Thyroid gland (tissue), 4 donors: ENCODE results near the gene COL1A2. TPM values are rescaled to one million over a fixed set of nuclear protein-coding genes. Genes with fewer than 3 reads are reported as not detected.

Experiments used
- DNase-seq, 2 donors: peaks; one replicate each; pipeline ENCODE4 v3.0.0-alpha.2; 2019
- H3K27ac ChIP-seq, 3 donors: fragments of 200-600 bp; sonication (generic); 1 replicate in 2 of 3; 2 replicates in 1 of 3; pipeline ENCODE4 v1.5.1; 2016 to 2019; ENCODE audit warnings: mild to moderate bottlenecking in 1 of 3, moderate library complexity in 1 of 3
- H3K27me3 ChIP-seq: fragments of 200-600 bp; sonication (generic); one replicate; pipeline ENCODE4 v1.5.1; 2019
- H3K36me3 ChIP-seq, 2 donors: fragments of 200-600 bp; sonication (generic); one replicate each; pipeline ENCODE4 v1.5.1; 2016 to 2019
- H3K4me1 ChIP-seq, 2 donors: fragments of 200-600 bp; sonication (generic); one replicate each; pipeline ENCODE4 v1.5.1; 2017 to 2019
- H3K4me3 ChIP-seq, 3 donors: fragments of 200-600 bp; sonication (generic); replicated peaks in 1 of 3; 1 replicate in 2 of 3; 2 replicates in 1 of 3; pipeline ENCODE4 v1.5.1; 2016; ENCODE audit warnings: mild to moderate bottlenecking in 1 of 3
- H3K9me3 ChIP-seq: fragments of 200-600 bp; sonication (generic); one replicate; pipeline ENCODE4 v1.5.1; 2017
- CTCF ChIP-seq, 6 experiments: fragments of 200-600 bp in 3 of 6; fragments of 450-650 bp in 3 of 6; sonication (generic) in 3 of 6; IDR thresholded peaks; one replicate each; pipeline ENCODE4 v1.5.1; 2016 to 2019; ENCODE audit warnings: antibody characterized with exemption in 6 of 6, mild to moderate bottlenecking in 2 of 6, inconsistent platforms in 1 of 6, moderate library complexity in 1 of 6
- POLR2A ChIP-seq, 2 donors: fragments of 450-650 bp; IDR thresholded peaks; one replicate each; pipeline ENCODE4 v1.6.1; 2017; ENCODE audit warnings: antibody characterized with exemption in 2 of 2, mild to moderate bottlenecking in 2 of 2, moderate library complexity in 1 of 2
- WGBS, 2 donors: methylation state at CpG; one replicate each; pipeline ENCODE4 v1.1.5; 2017; 5-methylcytosine and 5-hydroxymethylcytosine counted together
- intact Hi-C: fragments of 100-400 bp; cut with DNase I; formaldehyde crosslinking; loops from one replicate; pipeline ENCODE4 v1.15.1; 2023
- total RNA-seq, 4 donors: library from RNA; depleted of rRNA; stranded (reverse); fragments of >200 nt; gene quantifications; one replicate each; pipeline ENCODE4 v1.2.3, GENCODE V29; 2016

Gene COL1A2
- total RNA-seq, 4 donors from 2014 or later = 50.4 to 143 (median 88.4) TPM

- 81 to 83% methylated on average over 7 of the region's 7 CpGs for WGBS, 2 donors
Measured at GRCh38 chr7:94352887-94353286, 41.8 kb upstream of the COL1A2 start.

GRCh38 chr7:94354953-94355352 is 39.7 kb upstream of the COL1A2 start:
- Histone ChIP-seq H3K4me3 (no peak overlapping the region), H3K27ac (no peak overlapping the region), H3K36me3 (no peaks in the 10 kb centered on the region), H3K9me3 (no peaks in the 10 kb centered on the region), H3K4me1 (no peaks in the 10 kb centered on the region), H3K27me3 (no peaks in the 10 kb centered on the region)
- intact Hi-C loops = no loop called here
- TF ChIP-seq CTCF (IDR thresholded peaks at IDR 0.05) (no peak), POLR2A (IDR thresholded peaks at IDR 0.05) (no peak)
- DNase-seq = no peak

More at GRCh38 chr7:94352887-94353286, 41.8 kb upstream of the COL1A2 start:
- Histone ChIP-seq H3K4me1 (no peaks in the 10 kb centered on the region), H3K36me3 (no peaks in the 10 kb centered on the region), H3K27ac (no peak overlapping the region), H3K9me3 (no peaks in the 10 kb centered on the region), H3K27me3 (no peaks in the 10 kb centered on the region), H3K4me3 (no peak overlapping the region)
- no peak for TF ChIP-seq CTCF (IDR thresholded peaks at IDR 0.05)
- TF ChIP-seq POLR2A (IDR thresholded peaks at IDR 0.05) = no peak
- intact Hi-C loops = no loop called here
- no peak for DNase-seq

- Histone ChIP-seq H3K4me1 (no peaks in the 10 kb centered on the region), H3K9me3 (no peaks in the 10 kb centered on the region), H3K27me3 (no peaks in the 10 kb centered on the region), H3K36me3 (no peaks in the 10 kb centered on the region), H3K4me3 (no peak overlapping the region), H3K27ac (no peak overlapping the region)
- no peak for TF ChIP-seq CTCF (IDR thresholded peaks at IDR 0.05)
- no peak for TF ChIP-seq POLR2A (IDR thresholded peaks at IDR 0.05)
- intact Hi-C loops = no loop called here
- WGBS, 2 donors = 78 to 80% methylated on average over 7 of the region's 7 CpGs
- DNase-seq = no peak
Measured at GRCh38 chr7:94355454-94355853, 39.2 kb upstream of the COL1A2 start.

GRCh38 chr7:94357076-94357475 is 37.6 kb upstream of the COL1A2 start:
- H3K4me3 ChIP-seq = no peak overlapping the region
- no peak for DNase-seq
- no peaks in the 10 kb centered on the region for H3K4me1 ChIP-seq
- intact Hi-C loops = no loop called here
- no peaks in the 10 kb centered on the region for H3K9me3 ChIP-seq
- TF ChIP-seq CTCF (IDR thresholded peaks at IDR 0.05) (no peak), POLR2A (IDR thresholded peaks at IDR 0.05) (no peak)
- H3K27me3 ChIP-seq = no peaks in the 10 kb centered on the region
- no peaks in the 10 kb centered on the region for H3K36me3 ChIP-seq
- no peak overlapping the region for H3K27ac ChIP-seq
- WGBS, 2 donors = 91 to 95% methylated on average over 3 of the region's 3 CpGs

- intact Hi-C loops = no loop called here
- Histone ChIP-seq H3K4me1 (no peaks in the 10 kb centered on the region), H3K36me3 (no peaks in the 10 kb centered on the region), H3K9me3 (no peaks in the 10 kb centered on the region), H3K27me3 (no peaks in the 10 kb centered on the region), H3K4me3 (no peak overlapping the region), H3K27ac (no peak overlapping the region)
- no peak for DNase-seq
- 88 to 90% methylated on average over 2 of the region's 2 CpGs for WGBS, 2 donors
- no peak for TF ChIP-seq POLR2A (IDR thresholded peaks at IDR 0.05)
- no peak for TF ChIP-seq CTCF (IDR thresholded peaks at IDR 0.05)
Measured at GRCh38 chr7:94360926-94361325, 33.8 kb upstream of the COL1A2 start.
